Caco-2 (cell line): ENCODE measurements around the gene THAP4. TPM values are rescaled to one million over a fixed set of nuclear protein-coding genes. Genes with fewer than 3 reads are reported as not detected.

Experiments used
- BruUV-seq: library from RNA; stranded (reverse); fragments of 400-500 nt; replicated peaks from 2 replicates; lab custom pipeline; 2021; lab: Mats Ljungman, UMichigan
- CTCF ChIA-PET: fragments of 300-600 bp; sonication (Branson Sonifier 250); formaldehyde crosslinking; loops from one replicate; lab custom pipeline; 2022; ENCODE audit warnings: antibody characterized with exemption; lab: Charles Lee
- POLR2A ChIA-PET: fragments of 300-600 bp; sonication (Branson Sonifier 250); formaldehyde crosslinking; loops from one replicate; lab custom pipeline; 2022; ENCODE audit warnings: antibody characterized with exemption; lab: Charles Lee
- DNase-seq, 2 experiments: peaks; one replicate each; pipeline versions ENCODE4 v3.0.0 to v3.0.0-alpha.2; 2020 to 2022
- H3K27me3 ChIP-seq: replicated peaks from 2 replicates; pipeline ENCODE4 v1.6.0; 2011; ENCODE audit warnings: low read length; ENCODE audit not compliant: control insufficient read depth, insufficient read depth
- H3K36me3 ChIP-seq: 2 replicates; pipeline ENCODE4 v1.5.1; 2011; ENCODE audit warnings: low read length; ENCODE audit not compliant: control insufficient read depth, insufficient read depth
- H3K4me1 ChIP-seq: fragments of 250-450 bp; sonication (Bioruptor Pico); 2 replicates; pipeline ENCODE4 v1.5.1; 2020; ENCODE audit warnings: mild to moderate bottlenecking
- H3K4me3 ChIP-seq: 2 replicates; pipeline ENCODE4 v1.5.1; 2011; ENCODE audit warnings: low read depth, mild to moderate bottlenecking, control low read depth, low read length
- H3K9me3 ChIP-seq: fragments of 250-450 bp; sonication (Bioruptor Pico); 2 replicates; pipeline ENCODE4 v1.5.1; 2020; ENCODE audit warnings: mild to moderate bottlenecking, moderate library complexity
- H3K27ac Mint-ChIP-seq: one replicate; pipeline ENCODE4 v1.8.0; 2022; ENCODE audit warnings: mixed read lengths; ENCODE audit not compliant: unreplicated experiment
- H3K27me3 Mint-ChIP-seq: one replicate; pipeline ENCODE4 v1.8.0; 2022; ENCODE audit warnings: mixed read lengths; ENCODE audit not compliant: insufficient read depth, unreplicated experiment
- H3K36me3 Mint-ChIP-seq: one replicate; pipeline ENCODE4 v1.8.0; 2022; ENCODE audit warnings: mild to moderate bottlenecking, mixed read lengths; ENCODE audit not compliant: insufficient read depth, unreplicated experiment
- H3K4me1 Mint-ChIP-seq: one replicate; pipeline ENCODE4 v1.8.0; 2022; ENCODE audit warnings: low read depth, mixed read lengths; ENCODE audit not compliant: unreplicated experiment
- H3K4me3 Mint-ChIP-seq: one replicate; pipeline ENCODE4 v1.8.0; 2022; ENCODE audit warnings: mild to moderate bottlenecking, moderate library complexity, mixed read lengths; ENCODE audit not compliant: unreplicated experiment
- H3K9me3 Mint-ChIP-seq: one replicate; pipeline ENCODE4 v1.8.0; 2022; ENCODE audit warnings: mixed read lengths; ENCODE audit not compliant: unreplicated experiment
- intact Hi-C: fragments of 100-400 bp; cut with micrococcal nuclease; formaldehyde crosslinking; loops from one replicate; pipeline ENCODE4 v1.10.0; 2022; ENCODE audit not compliant: unreplicated experiment
- total RNA-seq: library from RNA; stranded (reverse); gene quantifications from 2 replicates; pipeline ENCODE4 v1.2.3, GENCODE V29; 2022
- TF ChIP-seq, protein P1 (sequence below), 2 experiments: fragments of 200-600 bp in 1 of 2; IDR thresholded peaks; 1 replicate in 1 of 2; 2 replicates in 1 of 2; pipeline versions ENCODE4 v1.5.1 to v1.8.0; 2011 to 2022; ENCODE audit warnings: antibody characterized with exemption in 1 of 2, control low read depth in 1 of 2, inconsistent platforms in 1 of 2, low read depth in 1 of 2, low read length in 1 of 2, mild to moderate bottlenecking in 1 of 2, moderate library complexity in 1 of 2; ENCODE audit not compliant: insufficient read depth in 1 of 2, severe bottlenecking in 1 of 2, unreplicated experiment in 1 of 2

THAP4 gene
- total RNA-seq, 1 experiment from 2014 or later, result 37.2 TPM

DNA sequence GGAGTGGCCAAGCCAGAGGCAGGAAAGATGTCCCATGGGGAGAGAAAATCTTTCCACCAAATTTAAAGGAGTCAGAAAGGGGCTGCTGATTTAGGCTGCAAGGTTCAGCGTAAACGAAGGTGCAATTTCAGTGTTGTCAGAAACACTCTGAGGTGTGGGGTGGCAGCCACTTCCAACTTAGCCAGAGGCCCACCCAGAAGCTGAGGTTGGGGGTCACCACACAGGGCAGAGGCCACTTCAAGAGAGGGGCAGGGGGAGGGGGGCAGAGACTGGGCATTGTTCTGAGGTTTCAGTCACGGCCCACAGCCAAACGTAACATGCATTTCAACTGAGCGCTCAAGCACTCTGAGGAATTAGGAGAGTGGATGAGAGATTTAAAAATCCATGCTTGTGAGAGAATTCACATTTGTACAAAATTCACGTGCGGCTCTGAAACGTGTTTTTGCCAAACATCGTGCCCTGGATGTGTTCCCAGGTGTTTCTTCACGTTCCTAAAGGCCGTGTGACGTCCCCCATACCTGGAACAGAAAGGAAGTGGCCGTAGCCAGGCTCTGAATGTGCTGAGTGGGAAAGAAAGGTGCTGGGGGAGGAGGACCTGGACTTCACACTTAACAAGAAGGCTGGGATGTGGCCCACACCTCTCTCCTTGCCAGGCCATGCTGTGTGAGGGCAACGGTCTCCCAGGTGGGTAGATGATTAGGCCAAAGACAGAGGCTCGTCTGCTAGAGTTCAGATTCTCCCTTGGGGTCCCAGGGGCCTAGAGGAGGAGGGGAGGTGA lies 97.9 kb downstream of the THAP4 start:
- ChIA-PET CTCF (no interaction called here), POLR2A (no interaction called here)
- H3K27ac Mint-ChIP-seq, result no peak overlapping the region
- no peaks in the 10 kb centered on the region for H3K36me3 Mint-ChIP-seq
- Histone ChIP-seq H3K9me3 (no peaks in the 10 kb centered on the region), H3K4me3 (no peak overlapping the region), H3K36me3 (no peaks in the 10 kb centered on the region), H3K27me3 (no peaks in the 10 kb centered on the region), H3K4me1 (no peaks in the 10 kb centered on the region)
- intact Hi-C loops, result no loop called here
- TF ChIP-seq, protein P1, sequence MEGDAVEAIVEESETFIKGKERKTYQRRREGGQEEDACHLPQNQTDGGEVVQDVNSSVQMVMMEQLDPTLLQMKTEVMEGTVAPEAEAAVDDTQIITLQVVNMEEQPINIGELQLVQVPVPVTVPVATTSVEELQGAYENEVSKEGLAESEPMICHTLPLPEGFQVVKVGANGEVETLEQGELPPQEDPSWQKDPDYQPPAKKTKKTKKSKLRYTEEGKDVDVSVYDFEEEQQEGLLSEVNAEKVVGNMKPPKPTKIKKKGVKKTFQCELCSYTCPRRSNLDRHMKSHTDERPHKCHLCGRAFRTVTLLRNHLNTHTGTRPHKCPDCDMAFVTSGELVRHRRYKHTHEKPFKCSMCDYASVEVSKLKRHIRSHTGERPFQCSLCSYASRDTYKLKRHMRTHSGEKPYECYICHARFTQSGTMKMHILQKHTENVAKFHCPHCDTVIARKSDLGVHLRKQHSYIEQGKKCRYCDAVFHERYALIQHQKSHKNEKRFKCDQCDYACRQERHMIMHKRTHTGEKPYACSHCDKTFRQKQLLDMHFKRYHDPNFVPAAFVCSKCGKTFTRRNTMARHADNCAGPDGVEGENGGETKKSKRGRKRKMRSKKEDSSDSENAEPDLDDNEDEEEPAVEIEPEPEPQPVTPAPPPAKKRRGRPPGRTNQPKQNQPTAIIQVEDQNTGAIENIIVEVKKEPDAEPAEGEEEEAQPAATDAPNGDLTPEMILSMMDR (IDR thresholded peaks at IDR 0.05; ENCODE audit: insufficient read depth in 1 of 2, low read depth in 1 of 2, low read length in 1 of 2, severe bottlenecking in 1 of 2, unreplicated experiment in 1 of 2), result no peak
- H3K27me3 Mint-ChIP-seq, result no peaks in the 10 kb centered on the region
- no peaks in the 10 kb centered on the region for H3K9me3 Mint-ChIP-seq
- no TSS peak for BruUV-seq
- no peaks in the 10 kb centered on the region for H3K4me1 Mint-ChIP-seq
- no peak for DNase-seq
- H3K4me3 Mint-ChIP-seq, result no peak overlapping the region

DNA sequence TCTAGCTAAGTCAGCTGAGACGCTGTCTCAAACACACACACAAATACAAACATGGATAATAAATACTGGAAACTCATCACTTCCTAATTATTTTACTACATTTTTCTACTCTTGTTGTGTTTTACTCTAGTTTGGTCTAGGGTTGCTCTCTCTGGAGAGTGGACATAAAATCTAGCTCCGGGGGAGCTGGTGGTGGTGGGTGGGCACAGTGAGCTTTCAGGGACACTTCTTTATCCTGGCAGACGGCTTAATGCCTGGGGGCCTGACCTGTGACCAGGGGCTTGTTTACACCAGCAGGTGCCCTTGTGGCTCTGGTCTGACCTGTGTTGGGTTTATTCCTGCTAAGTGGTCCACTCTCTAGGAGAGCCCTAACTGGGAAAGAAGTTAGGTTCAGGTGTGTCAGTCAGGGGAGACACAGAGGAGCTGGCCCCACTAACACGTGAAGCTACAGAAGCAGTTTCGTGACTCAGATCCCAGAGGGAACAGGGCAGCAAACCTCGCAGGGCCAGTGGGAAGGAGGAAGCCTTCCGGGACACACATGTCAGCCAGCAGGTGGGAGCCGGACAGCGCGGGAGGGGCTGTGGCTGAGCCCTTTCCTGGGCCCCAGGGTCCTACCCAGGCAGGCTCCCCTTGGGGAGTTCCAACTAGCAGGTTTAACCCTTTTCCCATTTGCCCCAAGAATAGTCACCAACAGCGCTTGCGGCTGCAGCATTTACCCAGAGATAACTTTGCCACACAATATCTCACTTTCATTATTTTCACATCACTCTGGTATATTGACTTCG lies 100.9 kb downstream of the THAP4 start:
- TF ChIP-seq, protein P1 (IDR thresholded peaks at IDR 0.05; ENCODE audit: insufficient read depth in 1 of 2, low read depth in 1 of 2, low read length in 1 of 2, severe bottlenecking in 1 of 2, unreplicated experiment in 1 of 2), result no peak
- ChIA-PET POLR2A (no interaction called here), CTCF (no interaction called here)
- no peaks in the 10 kb centered on the region for H3K4me1 ChIP-seq
- no peak overlapping the region for H3K27ac Mint-ChIP-seq
- H3K9me3 Mint-ChIP-seq, result no peaks in the 10 kb centered on the region
- H3K36me3 ChIP-seq, result no peaks in the 10 kb centered on the region
- H3K36me3 Mint-ChIP-seq, result no peaks in the 10 kb centered on the region
- H3K4me3 ChIP-seq, result no peak overlapping the region
- DNase-seq, result no peak
- H3K27me3 Mint-ChIP-seq, result no peaks in the 10 kb centered on the region
- no peak overlapping the region for H3K4me3 Mint-ChIP-seq
- intact Hi-C loops, result no loop called here
- no peaks in the 10 kb centered on the region for H3K4me1 Mint-ChIP-seq
- H3K9me3 ChIP-seq, result no peaks in the 10 kb centered on the region
- H3K27me3 ChIP-seq, result no peaks in the 10 kb centered on the region
- BruUV-seq, result no TSS peak

DNA sequence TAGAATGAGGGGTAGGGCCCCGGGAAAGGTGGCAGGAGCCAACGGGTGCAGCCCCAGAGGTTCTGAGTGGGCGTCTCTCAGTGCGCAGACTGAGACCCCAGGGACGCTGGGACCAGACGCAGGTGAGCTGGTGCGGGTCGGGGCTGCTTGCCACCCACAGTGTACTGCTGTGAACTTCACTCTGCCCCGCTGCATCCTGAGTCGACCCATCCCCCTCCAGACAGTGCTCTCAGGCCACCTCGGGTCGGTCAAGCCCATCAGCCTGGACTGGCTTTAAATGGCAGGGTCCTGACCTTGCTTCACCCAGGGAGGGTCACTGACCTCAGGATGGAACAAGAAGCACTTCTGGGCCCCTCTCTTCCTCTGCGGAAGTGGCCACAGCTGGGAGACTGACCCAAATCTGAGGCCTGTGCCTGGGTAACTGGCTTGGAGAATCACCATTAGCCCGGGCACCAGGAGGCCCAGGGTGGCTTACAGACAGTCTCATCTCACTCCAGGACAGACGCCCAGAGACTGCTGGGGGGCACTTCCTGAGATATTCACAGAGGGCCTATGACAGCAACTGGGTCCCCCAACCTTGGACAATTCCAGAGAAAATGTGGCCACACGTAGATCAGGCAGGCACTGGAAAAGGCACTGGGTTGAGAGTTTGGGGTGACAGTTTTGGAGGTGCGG lies 102.1 kb downstream of the THAP4 start:
- Histone ChIP-seq H3K4me3 (no peak overlapping the region), H3K27me3 (no peaks in the 10 kb centered on the region), H3K9me3 (no peaks in the 10 kb centered on the region), H3K4me1 (no peaks in the 10 kb centered on the region), H3K36me3 (no peaks in the 10 kb centered on the region)
- DNase-seq, result no peak
- POLR2A ChIA-PET, result no interaction called here
- TF ChIP-seq, protein P1 (IDR thresholded peaks at IDR 0.05; ENCODE audit: insufficient read depth in 1 of 2, low read depth in 1 of 2, low read length in 1 of 2, severe bottlenecking in 1 of 2, unreplicated experiment in 1 of 2), result no peak
- intact Hi-C loops, result no loop called here
- Mint-ChIP-seq H3K27ac (no peak overlapping the region), H3K36me3 (no peaks in the 10 kb centered on the region), H3K27me3 (no peaks in the 10 kb centered on the region), H3K4me1 (no peaks in the 10 kb centered on the region), H3K4me3 (no peak overlapping the region), H3K9me3 (no peaks in the 10 kb centered on the region)
- no TSS peak for BruUV-seq
- CTCF ChIA-PET, result no interaction called here
